Fibroblast of upper back skin (primary cell): ENCODE results near the gene TSPAN1.
A peak's percentile ranks its signal among the peaks of the same experiment; 100 is the strongest.

Experiments used
- DNase-seq: peaks from one replicate; pipeline ENCODE4 v3.0.0-alpha.2; 2013

The TSPAN1 gene

GRCh38 chr1:46166521-46167462 lies 8.1 kb upstream of the TSPAN1 start:
- no peak for DNase-seq

- no peak for DNase-seq
These were observed 6.4 kb upstream of the TSPAN1 start for GRCh38 chr1:46168477-46168876.

- no peak for DNase-seq
These were observed 5.0 kb upstream of the TSPAN1 start for GRCh38 chr1:46169811-46170454.

GRCh38 chr1:46171351-46171750 lies 3.5 kb upstream of the TSPAN1 start:
- no peak for DNase-seq

GRCh38 chr1:46171871-46172270 lies 3.0 kb upstream of the TSPAN1 start:
- no peak for DNase-seq

GRCh38 chr1:46172321-46172720 lies 2.6 kb upstream of the TSPAN1 start:
- no peak for DNase-seq

- DNase-seq, result peak; percentile 37
These were observed 1.5 kb upstream of the TSPAN1 start for GRCh38 chr1:46173361-46173856.

- no peak for DNase-seq
These were observed 356 bp downstream of the TSPAN1 start for GRCh38 chr1:46175243-46175642.

GRCh38 chr1:46176211-46176865 lies 1.5 kb downstream of the TSPAN1 start, which contains the start of gene P3R3URF:
Gene P3R3URF (minus strand): TSS chr1:46176488. CDS start chr1:46176471, 17 bp downstream.
- DNase-seq, result no peak

- peak; percentile 86 for DNase-seq
These were observed 4.5 kb downstream of the TSPAN1 start for GRCh38 chr1:46179138-46180081.

GRCh38 chr1:46180082-46180616 lies 5.3 kb downstream of the TSPAN1 start:
- no peak for DNase-seq

GRCh38 chr1:46181343-46182260 lies 6.7 kb downstream of the TSPAN1 start:
- DNase-seq, result peak; percentile 63

- DNase-seq, result peak; percentile 79
These were observed 8.4 kb downstream of the TSPAN1 start for GRCh38 chr1:46183079-46183847.

- DNase-seq, result no peak
These were observed 9.2 kb downstream of the TSPAN1 start for GRCh38 chr1:46183926-46184557.

GRCh38 chr1:46184920-46185658 lies 10.2 kb downstream of the TSPAN1 start:
- no peak for DNase-seq

- DNase-seq, result no peak
These were observed 11.2 kb downstream of the TSPAN1 start for GRCh38 chr1:46186076-46186475.

GRCh38 chr1:46187106-46187869 lies 12.4 kb downstream of the TSPAN1 start:
- no peak for DNase-seq
